GM12878 (cell line): ENCODE measurements around the gene DEUP1.

Experiments used
- CTCF ChIP-seq, 3 experiments: IDR thresholded peaks in 2 of 3; conservative IDR thresholded peaks in 1 of 3; 2 replicates each; pipeline ENCODE4 v1.5.1; 2011; ENCODE audit warnings: low read depth in 3 of 3, low read length in 3 of 3, mild to moderate bottlenecking in 3 of 3, control low read depth in 2 of 3, moderate library complexity in 2 of 3, inconsistent platforms in 1 of 3, mixed read lengths in 1 of 3; ENCODE audit not compliant: control insufficient read depth in 2 of 3, insufficient read depth in 1 of 3; ENCODE audit errors: extremely low read depth in 1 of 3
- GABPA ChIP-seq: IDR thresholded peaks from 2 replicates; pipeline ENCODE4 v1.6.1; 2014; ENCODE audit warnings: antibody characterized with exemption, low read depth, mild to moderate bottlenecking, inconsistent platforms
- KAT2A ChIP-seq: conservative IDR thresholded peaks from 2 replicates; pipeline ENCODE4 v1.6.1; 2011; ENCODE audit warnings: low read depth, low read length; ENCODE audit not compliant: control insufficient read depth
- NR2C1 ChIP-seq: fragments of 450-650 bp; IDR thresholded peaks from 2 replicates; pipeline ENCODE4 v1.6.1; 2017; ENCODE audit warnings: antibody characterized with exemption, mild to moderate bottlenecking, moderate library complexity
- NRF1 ChIP-seq: conservative IDR thresholded peaks from 2 replicates; pipeline ENCODE4 v1.6.1; 2011; ENCODE audit warnings: mild to moderate bottlenecking, low read depth, low read length, improper control_type of control experiment
- SIN3A ChIP-seq: IDR thresholded peaks from 2 replicates; pipeline ENCODE4 v1.6.1; 2012; ENCODE audit warnings: low read depth, low read length, improper control_type of control experiment

- TF ChIP-seq CTCF (IDR thresholded peaks at IDR 0.05 in 2 of 3, conservative IDR thresholded peaks at IDR 0.05 in 1 of 3; ENCODE audit: control insufficient read depth in 2 of 3, extremely low read depth in 1 of 3, insufficient read depth in 1 of 3, low read depth in 3 of 3, low read length in 3 of 3), result no peak
- TF ChIP-seq NRF1, result no peak
- no peak for TF ChIP-seq KAT2A
- TF ChIP-seq SIN3A, result no peak
- no peak for TF ChIP-seq GABPA
- no peak for TF ChIP-seq NR2C1
Observed at GRCh38 chr11:93393386-93393785, 62.8 kb downstream of the DEUP1 start.
